WI38 (cell line): Measurements from ENCODE around the gene NECTIN3.

Experiments used
- H3K4me3 ChIP-seq: 2 replicates; pipeline ENCODE4 v1.5.1; 2011; ENCODE audit warnings: low read depth, mild to moderate bottlenecking, control low read depth, low read length
- TF ChIP-seq, protein P1 (sequence below): IDR thresholded peaks from 2 replicates; pipeline ENCODE4 v1.5.1; 2012; ENCODE audit warnings: low read depth, mild to moderate bottlenecking, control low read depth, low read length

The NECTIN3 gene, protein sequence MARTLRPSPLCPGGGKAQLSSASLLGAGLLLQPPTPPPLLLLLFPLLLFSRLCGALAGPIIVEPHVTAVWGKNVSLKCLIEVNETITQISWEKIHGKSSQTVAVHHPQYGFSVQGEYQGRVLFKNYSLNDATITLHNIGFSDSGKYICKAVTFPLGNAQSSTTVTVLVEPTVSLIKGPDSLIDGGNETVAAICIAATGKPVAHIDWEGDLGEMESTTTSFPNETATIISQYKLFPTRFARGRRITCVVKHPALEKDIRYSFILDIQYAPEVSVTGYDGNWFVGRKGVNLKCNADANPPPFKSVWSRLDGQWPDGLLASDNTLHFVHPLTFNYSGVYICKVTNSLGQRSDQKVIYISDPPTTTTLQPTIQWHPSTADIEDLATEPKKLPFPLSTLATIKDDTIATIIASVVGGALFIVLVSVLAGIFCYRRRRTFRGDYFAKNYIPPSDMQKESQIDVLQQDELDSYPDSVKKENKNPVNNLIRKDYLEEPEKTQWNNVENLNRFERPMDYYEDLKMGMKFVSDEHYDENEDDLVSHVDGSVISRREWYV

DNA sequence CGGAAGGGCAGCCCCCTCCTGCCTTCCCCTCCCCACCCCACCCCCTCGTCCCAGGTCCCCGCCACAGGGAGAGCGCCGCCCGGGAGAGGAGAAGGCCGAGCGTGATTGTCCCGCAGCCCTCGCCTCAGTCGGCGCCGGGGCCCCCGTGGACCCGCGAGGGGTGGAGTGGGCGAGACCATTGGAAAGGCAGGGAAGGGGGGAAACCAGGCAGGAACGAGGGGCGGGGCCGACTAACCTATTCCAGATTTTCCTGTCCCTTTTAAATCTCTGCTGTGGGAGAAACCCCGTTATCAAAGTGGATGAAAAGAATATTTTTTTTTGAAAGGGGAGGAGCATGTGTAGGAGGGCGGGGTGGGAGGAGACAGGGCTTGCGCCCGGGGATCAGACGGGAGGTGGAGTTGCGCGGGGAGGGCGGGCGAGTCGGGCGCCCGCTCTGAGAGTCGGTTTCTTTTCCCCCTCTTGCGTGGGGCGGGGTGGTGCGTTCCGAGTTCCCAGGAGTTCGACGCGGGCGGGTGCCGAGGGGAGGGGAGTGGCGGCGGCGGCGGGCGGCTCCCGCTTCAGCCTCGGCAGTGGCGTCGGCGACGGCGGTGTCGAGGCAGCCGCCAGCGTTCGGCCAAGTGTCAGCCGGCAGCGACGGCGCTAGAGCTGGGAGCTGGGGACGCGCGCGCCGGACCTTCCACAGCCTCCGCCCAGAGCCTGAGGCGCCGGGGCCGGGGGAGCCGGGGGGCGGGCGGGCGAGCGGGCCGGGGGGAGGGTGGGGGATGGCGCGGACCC, at the start of gene NECTIN3:
TSS of gene NECTIN3 (plus strand) at position 560 of the 774 bp plus-strand sequence. CDS start at position 762, 202 bp downstream.
- TF ChIP-seq, protein P1, sequence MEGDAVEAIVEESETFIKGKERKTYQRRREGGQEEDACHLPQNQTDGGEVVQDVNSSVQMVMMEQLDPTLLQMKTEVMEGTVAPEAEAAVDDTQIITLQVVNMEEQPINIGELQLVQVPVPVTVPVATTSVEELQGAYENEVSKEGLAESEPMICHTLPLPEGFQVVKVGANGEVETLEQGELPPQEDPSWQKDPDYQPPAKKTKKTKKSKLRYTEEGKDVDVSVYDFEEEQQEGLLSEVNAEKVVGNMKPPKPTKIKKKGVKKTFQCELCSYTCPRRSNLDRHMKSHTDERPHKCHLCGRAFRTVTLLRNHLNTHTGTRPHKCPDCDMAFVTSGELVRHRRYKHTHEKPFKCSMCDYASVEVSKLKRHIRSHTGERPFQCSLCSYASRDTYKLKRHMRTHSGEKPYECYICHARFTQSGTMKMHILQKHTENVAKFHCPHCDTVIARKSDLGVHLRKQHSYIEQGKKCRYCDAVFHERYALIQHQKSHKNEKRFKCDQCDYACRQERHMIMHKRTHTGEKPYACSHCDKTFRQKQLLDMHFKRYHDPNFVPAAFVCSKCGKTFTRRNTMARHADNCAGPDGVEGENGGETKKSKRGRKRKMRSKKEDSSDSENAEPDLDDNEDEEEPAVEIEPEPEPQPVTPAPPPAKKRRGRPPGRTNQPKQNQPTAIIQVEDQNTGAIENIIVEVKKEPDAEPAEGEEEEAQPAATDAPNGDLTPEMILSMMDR: no peak

GRCh38 chr3:111027868-111028267, 43.7 kb upstream of the NECTIN3 start:
- TF ChIP-seq, protein P1: no peak
- no peak overlapping the region for H3K4me3 ChIP-seq

More for the DNA sequence above, at the start of gene NECTIN3:
- H3K4me3 ChIP-seq: peak within 1 kb of the TSS; percentile 98

DNA sequence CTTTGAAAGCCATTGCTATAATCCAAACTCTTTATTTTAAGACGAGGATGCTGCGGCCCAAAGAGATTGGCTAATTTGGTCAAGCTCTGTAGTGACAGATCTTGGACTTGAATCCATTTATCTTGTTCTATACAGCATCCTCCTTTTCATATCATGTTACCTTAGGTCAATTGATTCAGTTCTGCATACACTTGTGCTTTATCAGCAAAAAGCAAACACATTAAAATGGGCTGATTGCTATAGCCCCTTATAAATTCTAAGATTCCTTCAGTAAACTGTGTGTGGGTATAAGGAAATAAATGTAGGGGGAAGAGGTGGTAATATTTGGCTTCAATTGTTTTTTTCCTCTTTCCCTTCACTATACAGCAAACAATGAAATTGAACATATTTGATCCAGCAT, 40.1 kb upstream of the NECTIN3 start:
- no peak overlapping the region for H3K4me3 ChIP-seq
- TF ChIP-seq, protein P1: no peak

- H3K4me3 ChIP-seq: no peak overlapping the region
- TF ChIP-seq, protein P1: no peak
These were observed 38.9 kb upstream of the NECTIN3 start for GRCh38 chr3:111032677-111033076.

GRCh38 chr3:111033470-111034050, 38.1 kb upstream of the NECTIN3 start:
- H3K4me3 ChIP-seq: no peak overlapping the region
- TF ChIP-seq, protein P1: no peak

DNA sequence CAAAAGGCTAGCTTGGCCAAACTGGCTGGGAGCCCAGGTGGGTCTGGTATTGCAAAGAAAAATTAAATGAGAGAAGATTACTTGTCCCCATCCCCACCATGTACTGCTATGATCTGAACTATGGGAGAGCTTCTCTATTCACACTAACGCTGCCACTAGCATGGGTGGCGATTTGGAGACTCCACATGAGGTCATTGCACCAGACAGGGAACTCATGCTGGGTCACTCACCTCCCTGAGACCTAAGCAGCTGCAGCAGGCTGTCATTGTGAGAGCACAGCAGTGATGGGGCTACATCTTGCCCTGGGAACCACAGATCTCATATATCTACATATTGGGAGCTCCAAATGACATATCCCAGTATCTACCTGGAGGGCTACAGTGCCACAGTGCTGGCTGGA, 36.3 kb upstream of the NECTIN3 start:
- TF ChIP-seq, protein P1: no peak
- no peak overlapping the region for H3K4me3 ChIP-seq
